Smooth muscle cell of trachea (primary cell): ENCODE results near the gene LRRC8B. TPM values are rescaled to one million over a fixed set of nuclear protein-coding genes. Genes with fewer than 3 reads are reported as not detected.

Source experiments
- total RNA-seq: library from RNA; depleted of rRNA; stranded (reverse); fragments of >200 nt; gene quantifications from 2 replicates; pipeline ENCODE4 v1.2.1, GENCODE V29; 2014

Gene LRRC8B
- 0.58 and 0.66 TPM in 2 replicates for total RNA-seq

DNA sequence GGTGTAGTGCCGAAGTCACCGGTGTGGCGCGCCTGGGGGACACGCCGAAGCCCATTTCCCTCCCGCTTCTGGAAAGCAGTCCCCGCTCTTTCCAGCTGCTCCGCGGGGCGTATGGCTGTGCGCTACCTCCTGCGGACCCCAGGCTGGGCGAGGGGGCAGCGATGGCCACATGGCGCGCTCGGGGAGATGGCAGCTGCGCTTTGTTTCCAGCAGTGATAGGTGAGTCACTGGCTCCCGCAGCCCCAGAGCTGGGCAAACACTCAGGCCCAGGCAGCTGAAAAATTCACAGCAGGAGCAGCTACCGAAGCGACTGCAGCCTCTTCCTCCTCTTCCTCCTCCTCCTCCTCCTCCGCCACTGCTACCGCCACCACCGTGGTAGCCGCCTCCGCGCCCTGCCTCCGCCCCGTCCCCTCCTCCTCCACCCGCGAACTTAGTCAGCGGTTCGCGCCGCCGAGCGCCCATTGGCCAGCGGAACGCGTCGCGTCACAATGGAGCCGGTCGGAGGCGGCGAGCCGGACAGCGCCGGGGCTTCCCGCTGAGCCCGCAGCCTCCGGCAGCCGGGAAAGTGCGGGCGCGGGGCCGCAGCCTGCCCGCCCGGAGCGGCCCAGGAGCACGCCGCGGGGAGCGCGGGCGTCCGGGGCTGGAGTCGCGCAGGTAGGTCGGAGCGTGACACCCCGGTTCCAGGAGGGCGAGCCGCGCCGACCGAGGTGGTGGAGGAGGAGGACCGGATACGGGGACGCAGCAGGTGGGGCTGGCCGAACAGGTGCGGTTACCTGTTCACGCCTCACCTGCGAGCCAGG is at the start of gene LRRC8B:
LRRC8B (plus strand) TSS at position 461 of the 800 bp plus-strand sequence. CDS start 57,822 bp downstream, outside the sequence.

DNA sequence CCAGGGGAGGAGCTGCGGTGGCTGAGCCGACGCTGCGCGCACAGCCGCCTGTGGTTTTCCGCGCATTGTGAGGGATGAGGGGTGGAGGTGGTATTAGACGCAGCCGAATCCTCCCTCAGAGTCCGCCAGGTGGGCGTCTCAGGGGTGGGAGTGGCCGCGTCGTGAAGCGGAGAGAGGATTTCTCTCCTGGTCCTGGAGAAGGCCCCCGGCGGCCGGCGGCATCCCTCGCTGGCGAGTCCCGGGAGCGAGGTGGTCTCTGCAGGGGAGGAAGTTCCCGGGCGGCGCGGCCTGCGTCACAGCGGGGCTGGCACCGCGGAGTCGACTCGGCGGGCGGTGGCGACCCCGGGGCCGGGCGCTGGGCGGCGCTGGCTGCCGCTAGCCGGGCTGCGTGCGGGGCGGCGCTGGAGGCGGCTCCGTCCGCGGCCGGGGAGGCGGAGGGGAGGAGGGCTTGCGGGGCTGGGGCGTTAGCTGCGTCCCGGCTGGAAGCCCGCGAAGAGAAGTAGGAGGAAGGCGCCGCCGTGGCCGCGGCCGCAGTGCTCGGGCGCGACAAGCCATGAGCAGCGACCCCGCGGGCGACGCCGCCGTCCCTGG is 108.1 kb downstream of the LRRC8B start, which contains the start of gene LRRC8C:
LRRC8C (plus strand) TSS at position 464 of the 591 bp plus-strand sequence. CDS start 53,354 bp downstream, outside the sequence.

Other genes starting within 250 kb of the LRRC8B start
- gene GBP6, start 160.8 kb upstream of the LRRC8B start, total RNA-seq = under 0.01 and 0.15 TPM in 2 replicates
- 7.9 and 8.3 TPM in 2 replicates for gene LRRC8C, start 108.3 kb downstream of the LRRC8B start, total RNA-seq